Epithelial cell of esophagus (primary cell): ENCODE results near the gene GATA2.

ENCODE experiments used
- DNase-seq: peaks from one replicate; pipeline ENCODE4 v3.0.0; 2010; ENCODE audit warnings: low read depth
- H3K4me3 ChIP-seq: 2 replicates; pipeline ENCODE4 v1.5.1; 2011; ENCODE audit warnings: mild to moderate bottlenecking, low read length, control low read depth
- CTCF ChIP-seq: IDR thresholded peaks from 2 replicates; pipeline ENCODE4 v1.5.1; 2011; ENCODE audit warnings: low read depth, mild to moderate bottlenecking, low read length, control low read depth, inconsistent platforms; ENCODE audit not compliant: insufficient read depth; ENCODE audit errors: missing control alignments

The GATA2 gene

GRCh38 chr3:128475355-128475754 is 17.6 kb downstream of the GATA2 start:
- no peak for DNase-seq
- no peak overlapping the region for H3K4me3 ChIP-seq
- TF ChIP-seq CTCF, result no peak

- H3K4me3 ChIP-seq, result no peak overlapping the region
- TF ChIP-seq CTCF, result no peak
- DNase-seq, result no peak
Measured at GRCh38 chr3:128473737-128474136, 19.3 kb downstream of the GATA2 start.

GRCh38 chr3:128473180-128473519 is 19.9 kb downstream of the GATA2 start:
- no peak overlapping the region for H3K4me3 ChIP-seq
- DNase-seq, result no peak

GRCh38 chr3:128472449-128473179 is 20.4 kb downstream of the GATA2 start:
- no peak overlapping the region for H3K4me3 ChIP-seq
- no peak for DNase-seq
- TF ChIP-seq CTCF, result no peak

More at GRCh38 chr3:128473180-128473519, 19.9 kb downstream of the GATA2 start:
- TF ChIP-seq CTCF, result no peak

- DNase-seq, result no peak
- TF ChIP-seq CTCF, result no peak
- no peak overlapping the region for H3K4me3 ChIP-seq
Measured at GRCh38 chr3:128471720-128472119, 21.3 kb downstream of the GATA2 start.

- H3K4me3 ChIP-seq, result no peak overlapping the region
- TF ChIP-seq CTCF, result no peak
- DNase-seq, result no peak
Measured at GRCh38 chr3:128471110-128471509, 21.9 kb downstream of the GATA2 start.
